WTC11 (cell line): ENCODE results near the gene CEACAM19. TPM values are rescaled to one million over a fixed set of nuclear protein-coding genes. Genes with fewer than 3 reads are reported as not detected.

ENCODE experiments used
- ATAC-seq: fragments of 200-7000 bp; cut with Tn5 transposase; 2 replicates; pipeline ENCODE4 v1.10.0; 2021; ENCODE audit warnings: mild to moderate bottlenecking, moderate library complexity
- CTCF ChIA-PET: fragments of 300-600 bp; sonication (Branson Sonifier 250); formaldehyde crosslinking; loops from one replicate; lab custom pipeline; 2021; ENCODE audit warnings: antibody characterized with exemption; lab: Charles Lee
- POLR2A ChIA-PET: fragments of 350-600 bp; sonication (Branson Sonifier 250); formaldehyde crosslinking; loops from one replicate; lab custom pipeline; 2021; ENCODE audit warnings: antibody characterized with exemption; lab: Charles Lee
- DNase-seq: peaks from one replicate; pipeline ENCODE4 v3.0.0; 2021; ENCODE audit warnings: low spot score
- H3K27ac Mint-ChIP-seq: 2 replicates; pipeline ENCODE4 v1.8.0; 2021; ENCODE audit warnings: mixed read lengths
- H3K27me3 Mint-ChIP-seq: 2 replicates; pipeline ENCODE4 v1.8.0; 2021; ENCODE audit warnings: low read depth, mild to moderate bottlenecking, moderate library complexity, mixed read lengths
- H3K36me3 Mint-ChIP-seq: 2 replicates; pipeline ENCODE4 v1.8.0; 2021; ENCODE audit warnings: mixed read lengths
- H3K4me1 Mint-ChIP-seq: 2 replicates; pipeline ENCODE4 v1.8.0; 2022; ENCODE audit warnings: mixed read lengths
- H3K4me3 Mint-ChIP-seq: 2 replicates; pipeline ENCODE4 v1.8.0; 2021; ENCODE audit warnings: mild to moderate bottlenecking, moderate library complexity, mixed read lengths
- H3K9me3 Mint-ChIP-seq: 2 replicates; pipeline ENCODE4 v1.8.0; 2021; ENCODE audit warnings: mixed read lengths
- CBFB ChIP-seq: sonication (generic); formaldehyde crosslinking; IDR thresholded peaks from 2 replicates; pipeline ENCODE4 v1.8.1; 2022; ENCODE audit warnings: mild to moderate bottlenecking, low read depth, missing genetic modification reagents
- CREM ChIP-seq: sonication (generic); formaldehyde crosslinking; IDR thresholded peaks from 2 replicates; pipeline ENCODE4 v1.8.1; 2022; ENCODE audit warnings: mild to moderate bottlenecking, missing genetic modification reagents, moderate library complexity
- ELF4 ChIP-seq: sonication (generic); formaldehyde crosslinking; IDR thresholded peaks from 2 replicates; pipeline ENCODE4 v1.8.1; 2022; ENCODE audit warnings: low read depth, mild to moderate bottlenecking, moderate library complexity, missing genetic modification reagents
- ETV6 ChIP-seq: sonication (generic); formaldehyde crosslinking; IDR thresholded peaks from 2 replicates; pipeline ENCODE4 v1.8.1; 2022; ENCODE audit warnings: mild to moderate bottlenecking, missing genetic modification reagents
- FOXP1 ChIP-seq: sonication (generic); formaldehyde crosslinking; IDR thresholded peaks from 2 replicates; pipeline ENCODE4 v1.8.0; 2022; ENCODE audit warnings: missing genetic modification reagents, mild to moderate bottlenecking, moderate library complexity, borderline replicate concordance
- HMGA2 ChIP-seq: fragments of 250-450 bp; sonication (Bioruptor Pico); IDR thresholded peaks from 2 replicates; pipeline ENCODE4 v1.4.0; 2021; ENCODE audit warnings: mild to moderate bottlenecking, moderate library complexity
- JUN ChIP-seq: sonication (generic); formaldehyde crosslinking; IDR thresholded peaks from 2 replicates; pipeline ENCODE4 v1.8.0; 2023; ENCODE audit warnings: mild to moderate bottlenecking, missing genetic modification reagents
- MXD4 ChIP-seq: fragments of 250-450 bp; sonication (Bioruptor Pico); IDR thresholded peaks from 2 replicates; pipeline ENCODE4 v1.8.0; 2021; ENCODE audit warnings: mild to moderate bottlenecking, moderate library complexity, borderline replicate concordance
- NFE2L1 ChIP-seq: sonication (generic); formaldehyde crosslinking; IDR thresholded peaks from 2 replicates; pipeline ENCODE4 v1.8.1; 2023; ENCODE audit warnings: missing genetic modification reagents
- NR3C1 ChIP-seq: sonication (generic); formaldehyde crosslinking; conservative IDR thresholded peaks from 2 replicates; pipeline ENCODE4 v1.8.1; 2023; ENCODE audit warnings: low read depth, mild to moderate bottlenecking, missing genetic modification reagents
- ZNF121 ChIP-seq: sonication (generic); formaldehyde crosslinking; IDR thresholded peaks from 2 replicates; pipeline ENCODE4 v1.8.0; 2023; ENCODE audit warnings: missing genetic modification reagents
- ZNF138 ChIP-seq: sonication (generic); formaldehyde crosslinking; conservative IDR thresholded peaks from 2 replicates; pipeline ENCODE4 v1.8.1; 2022; ENCODE audit warnings: mild to moderate bottlenecking, moderate library complexity, missing genetic modification reagents
- ZNF263 ChIP-seq: sonication (generic); formaldehyde crosslinking; IDR thresholded peaks from 2 replicates; pipeline ENCODE4 v1.8.1; 2022; ENCODE audit warnings: low read depth, mild to moderate bottlenecking, moderate library complexity, missing genetic modification reagents
- ZNF416 ChIP-seq: fragments of 250-450 bp; sonication (Bioruptor Pico); IDR thresholded peaks from 2 replicates; pipeline ENCODE4 v1.9.0; 2021; ENCODE audit warnings: mild to moderate bottlenecking, inconsistent platforms
- total RNA-seq: library from RNA; stranded (reverse); gene quantifications from 3 replicates; pipeline ENCODE4 v1.2.3, GENCODE V29; 2021
- TF ChIP-seq, protein P1 (sequence below): sonication (generic); formaldehyde crosslinking; IDR thresholded peaks from 2 replicates; pipeline ENCODE4 v1.8.1; 2023; ENCODE audit warnings: mild to moderate bottlenecking, missing genetic modification reagents
- TF ChIP-seq, protein P2 (sequence below): sonication (generic); formaldehyde crosslinking; IDR thresholded peaks from 2 replicates; pipeline ENCODE4 v1.8.0; 2023; ENCODE audit warnings: missing genetic modification reagents, mild to moderate bottlenecking, borderline replicate concordance
- TF ChIP-seq, protein P3 (sequence below): sonication (generic); formaldehyde crosslinking; conservative IDR thresholded peaks from 2 replicates; pipeline ENCODE4 v1.8.1; 2022; ENCODE audit warnings: mild to moderate bottlenecking, missing genetic modification reagents
- TF ChIP-seq, protein P4 (sequence below): fragments of 250-450 bp; sonication (Bioruptor Pico); IDR thresholded peaks from 2 replicates; pipeline ENCODE4 v1.9.0; 2021; ENCODE audit warnings: mild to moderate bottlenecking
- TF ChIP-seq, protein P5 (sequence below): fragments of 250-450 bp; sonication (Bioruptor Pico); IDR thresholded peaks from 2 replicates; pipeline ENCODE4 v1.9.0; 2021; ENCODE audit warnings: moderate library complexity, mild to moderate bottlenecking, inconsistent platforms, borderline replicate concordance

The CEACAM19 gene
- total RNA-seq, 1 experiment from 2014 or later, result 2.9 TPM

DNA sequence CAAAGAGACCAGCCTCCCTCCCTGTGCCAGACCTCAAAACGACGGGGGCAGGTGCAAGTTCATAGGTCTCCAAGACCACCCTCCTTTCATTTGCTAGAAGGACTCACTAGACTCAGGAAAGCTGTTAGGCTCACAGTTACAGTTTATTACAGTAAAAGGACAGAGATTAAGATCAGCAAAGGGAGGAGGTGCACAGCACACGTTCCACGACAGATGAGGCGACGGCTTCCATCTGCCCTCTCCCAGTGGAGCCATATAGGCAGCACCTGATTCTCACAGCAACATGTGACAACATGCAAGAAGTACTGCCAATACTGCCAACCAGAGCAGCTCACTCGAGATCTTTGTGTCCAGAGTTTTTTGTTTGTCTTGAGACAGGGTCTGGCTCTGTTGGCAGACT lies 9.4 kb upstream of the CEACAM19 start:
- ChIA-PET POLR2A (no interaction called here), CTCF (interaction anchor here (1.0 to 6.5 kb wide), 5 partner anchors 25 to 109 kb away, joined by 3 to 44 read pairs (median 6); no protein-coding TSS in a partner anchor)
- Mint-ChIP-seq H3K4me1 (peaks cover 10% of the 10 kb centered on the region), H3K4me3 (no peak overlapping the region), H3K27ac (no peak overlapping the region), H3K27me3 (no peaks in the 10 kb centered on the region), H3K36me3 (peaks cover 26% of the 10 kb centered on the region), H3K9me3 (no peaks in the 10 kb centered on the region)
- DNase-seq (no peak), ATAC-seq (no peak)
- TF ChIP-seq, protein P1, sequence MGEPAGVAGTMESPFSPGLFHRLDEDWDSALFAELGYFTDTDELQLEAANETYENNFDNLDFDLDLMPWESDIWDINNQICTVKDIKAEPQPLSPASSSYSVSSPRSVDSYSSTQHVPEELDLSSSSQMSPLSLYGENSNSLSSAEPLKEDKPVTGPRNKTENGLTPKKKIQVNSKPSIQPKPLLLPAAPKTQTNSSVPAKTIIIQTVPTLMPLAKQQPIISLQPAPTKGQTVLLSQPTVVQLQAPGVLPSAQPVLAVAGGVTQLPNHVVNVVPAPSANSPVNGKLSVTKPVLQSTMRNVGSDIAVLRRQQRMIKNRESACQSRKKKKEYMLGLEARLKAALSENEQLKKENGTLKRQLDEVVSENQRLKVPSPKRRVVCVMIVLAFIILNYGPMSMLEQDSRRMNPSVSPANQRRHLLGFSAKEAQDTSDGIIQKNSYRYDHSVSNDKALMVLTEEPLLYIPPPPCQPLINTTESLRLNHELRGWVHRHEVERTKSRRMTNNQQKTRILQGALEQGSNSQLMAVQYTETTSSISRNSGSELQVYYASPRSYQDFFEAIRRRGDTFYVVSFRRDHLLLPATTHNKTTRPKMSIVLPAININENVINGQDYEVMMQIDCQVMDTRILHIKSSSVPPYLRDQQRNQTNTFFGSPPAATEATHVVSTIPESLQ (CRISPR knock-in tag), result no peak
- TF ChIP-seq, protein P2, sequence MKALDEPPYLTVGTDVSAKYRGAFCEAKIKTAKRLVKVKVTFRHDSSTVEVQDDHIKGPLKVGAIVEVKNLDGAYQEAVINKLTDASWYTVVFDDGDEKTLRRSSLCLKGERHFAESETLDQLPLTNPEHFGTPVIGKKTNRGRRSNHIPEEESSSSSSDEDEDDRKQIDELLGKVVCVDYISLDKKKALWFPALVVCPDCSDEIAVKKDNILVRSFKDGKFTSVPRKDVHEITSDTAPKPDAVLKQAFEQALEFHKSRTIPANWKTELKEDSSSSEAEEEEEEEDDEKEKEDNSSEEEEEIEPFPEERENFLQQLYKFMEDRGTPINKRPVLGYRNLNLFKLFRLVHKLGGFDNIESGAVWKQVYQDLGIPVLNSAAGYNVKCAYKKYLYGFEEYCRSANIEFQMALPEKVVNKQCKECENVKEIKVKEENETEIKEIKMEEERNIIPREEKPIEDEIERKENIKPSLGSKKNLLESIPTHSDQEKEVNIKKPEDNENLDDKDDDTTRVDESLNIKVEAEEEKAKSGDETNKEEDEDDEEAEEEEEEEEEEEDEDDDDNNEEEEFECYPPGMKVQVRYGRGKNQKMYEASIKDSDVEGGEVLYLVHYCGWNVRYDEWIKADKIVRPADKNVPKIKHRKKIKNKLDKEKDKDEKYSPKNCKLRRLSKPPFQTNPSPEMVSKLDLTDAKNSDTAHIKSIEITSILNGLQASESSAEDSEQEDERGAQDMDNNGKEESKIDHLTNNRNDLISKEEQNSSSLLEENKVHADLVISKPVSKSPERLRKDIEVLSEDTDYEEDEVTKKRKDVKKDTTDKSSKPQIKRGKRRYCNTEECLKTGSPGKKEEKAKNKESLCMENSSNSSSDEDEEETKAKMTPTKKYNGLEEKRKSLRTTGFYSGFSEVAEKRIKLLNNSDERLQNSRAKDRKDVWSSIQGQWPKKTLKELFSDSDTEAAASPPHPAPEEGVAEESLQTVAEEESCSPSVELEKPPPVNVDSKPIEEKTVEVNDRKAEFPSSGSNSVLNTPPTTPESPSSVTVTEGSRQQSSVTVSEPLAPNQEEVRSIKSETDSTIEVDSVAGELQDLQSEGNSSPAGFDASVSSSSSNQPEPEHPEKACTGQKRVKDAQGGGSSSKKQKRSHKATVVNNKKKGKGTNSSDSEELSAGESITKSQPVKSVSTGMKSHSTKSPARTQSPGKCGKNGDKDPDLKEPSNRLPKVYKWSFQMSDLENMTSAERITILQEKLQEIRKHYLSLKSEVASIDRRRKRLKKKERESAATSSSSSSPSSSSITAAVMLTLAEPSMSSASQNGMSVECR (CRISPR knock-in tag), result no peak
- TF ChIP-seq, protein P3, sequence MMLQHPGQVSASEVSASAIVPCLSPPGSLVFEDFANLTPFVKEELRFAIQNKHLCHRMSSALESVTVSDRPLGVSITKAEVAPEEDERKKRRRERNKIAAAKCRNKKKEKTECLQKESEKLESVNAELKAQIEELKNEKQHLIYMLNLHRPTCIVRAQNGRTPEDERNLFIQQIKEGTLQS (CRISPR knock-in tag), result no peak
- TF ChIP-seq ZNF263, result no peak
- TF ChIP-seq ZNF138 (CRISPR knock-in tag), result no peak
- TF ChIP-seq, protein P4, sequence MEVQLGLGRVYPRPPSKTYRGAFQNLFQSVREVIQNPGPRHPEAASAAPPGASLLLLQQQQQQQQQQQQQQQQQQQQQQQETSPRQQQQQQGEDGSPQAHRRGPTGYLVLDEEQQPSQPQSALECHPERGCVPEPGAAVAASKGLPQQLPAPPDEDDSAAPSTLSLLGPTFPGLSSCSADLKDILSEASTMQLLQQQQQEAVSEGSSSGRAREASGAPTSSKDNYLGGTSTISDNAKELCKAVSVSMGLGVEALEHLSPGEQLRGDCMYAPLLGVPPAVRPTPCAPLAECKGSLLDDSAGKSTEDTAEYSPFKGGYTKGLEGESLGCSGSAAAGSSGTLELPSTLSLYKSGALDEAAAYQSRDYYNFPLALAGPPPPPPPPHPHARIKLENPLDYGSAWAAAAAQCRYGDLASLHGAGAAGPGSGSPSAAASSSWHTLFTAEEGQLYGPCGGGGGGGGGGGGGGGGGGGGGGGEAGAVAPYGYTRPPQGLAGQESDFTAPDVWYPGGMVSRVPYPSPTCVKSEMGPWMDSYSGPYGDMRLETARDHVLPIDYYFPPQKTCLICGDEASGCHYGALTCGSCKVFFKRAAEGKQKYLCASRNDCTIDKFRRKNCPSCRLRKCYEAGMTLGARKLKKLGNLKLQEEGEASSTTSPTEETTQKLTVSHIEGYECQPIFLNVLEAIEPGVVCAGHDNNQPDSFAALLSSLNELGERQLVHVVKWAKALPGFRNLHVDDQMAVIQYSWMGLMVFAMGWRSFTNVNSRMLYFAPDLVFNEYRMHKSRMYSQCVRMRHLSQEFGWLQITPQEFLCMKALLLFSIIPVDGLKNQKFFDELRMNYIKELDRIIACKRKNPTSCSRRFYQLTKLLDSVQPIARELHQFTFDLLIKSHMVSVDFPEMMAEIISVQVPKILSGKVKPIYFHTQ (CRISPR knock-in tag), result no peak
- no peak for TF ChIP-seq NFE2L1
- TF ChIP-seq, protein P5, sequence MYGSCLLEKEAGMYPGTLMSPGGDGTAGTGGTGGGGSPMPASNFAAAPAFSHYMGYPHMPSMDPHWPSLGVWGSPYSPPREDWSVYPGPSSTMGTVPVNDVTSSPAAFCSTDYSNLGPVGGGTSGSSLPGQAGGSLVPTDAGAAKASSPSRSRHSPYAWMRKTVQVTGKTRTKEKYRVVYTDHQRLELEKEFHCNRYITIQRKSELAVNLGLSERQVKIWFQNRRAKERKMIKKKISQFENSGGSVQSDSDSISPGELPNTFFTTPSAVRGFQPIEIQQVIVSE (CRISPR knock-in tag), result no peak
- TF ChIP-seq CREM (CRISPR knock-in tag), result no peak
- no peak for TF ChIP-seq ZNF416 (CRISPR knock-in tag)
- no peak for TF ChIP-seq FOXP1 (CRISPR knock-in tag)

DNA sequence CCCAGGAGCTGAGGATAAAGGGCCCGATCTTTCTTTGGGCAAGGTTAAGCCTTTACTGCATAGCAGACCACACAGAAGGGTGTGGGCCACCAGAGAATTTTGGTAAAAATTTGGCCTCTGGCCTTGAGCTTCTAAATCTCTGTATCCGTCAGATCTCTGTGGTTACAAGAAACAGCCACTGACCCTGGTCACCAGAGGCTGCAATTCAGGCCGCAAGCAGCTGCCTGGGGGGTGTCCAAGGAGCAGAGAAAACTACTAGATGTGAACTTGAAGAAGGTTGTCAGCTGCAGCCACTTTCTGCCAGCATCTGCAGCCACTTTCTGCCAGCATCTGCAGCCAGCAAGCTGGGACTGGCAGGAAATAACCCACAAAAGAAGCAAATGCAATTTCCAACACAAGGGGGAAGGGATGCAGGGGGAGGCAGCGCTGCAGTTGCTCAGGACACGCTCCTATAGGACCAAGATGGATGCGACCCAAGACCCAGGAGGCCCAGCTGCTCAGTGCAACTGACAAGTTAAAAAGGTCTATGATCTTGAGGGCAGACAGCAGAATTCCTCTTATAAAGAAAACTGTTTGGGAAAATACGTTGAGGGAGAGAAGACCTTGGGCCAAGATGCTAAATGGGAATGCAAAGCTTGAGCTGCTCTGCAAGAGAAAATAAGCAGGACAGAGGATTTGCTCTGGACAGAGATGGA lies 8.4 kb upstream of the CEACAM19 start:
- Mint-ChIP-seq H3K4me3 (no peak overlapping the region), H3K4me1 (peaks cover 13% of the 10 kb centered on the region), H3K9me3 (no peaks in the 10 kb centered on the region), H3K27ac (no peak overlapping the region), H3K36me3 (peaks cover 22% of the 10 kb centered on the region), H3K27me3 (no peaks in the 10 kb centered on the region)
- ChIA-PET POLR2A (interaction anchor here (0.5 to 0.6 kb wide), 2 partner anchors 102 to 109 kb away, joined by 3 to 4 read pairs; no protein-coding TSS in a partner anchor), CTCF (interaction anchor here (0.6 to 6.5 kb wide), 13 partner anchors 8 to 121 kb away, joined by 3 to 44 read pairs (median 3); no protein-coding TSS in a partner anchor)
- DNase-seq (no peak), ATAC-seq (no peak)
- no peak for TF ChIP-seq ELF4 (CRISPR knock-in tag)
- TF ChIP-seq MXD4 (CRISPR knock-in tag), result no peak
- TF ChIP-seq ETV6 (CRISPR knock-in tag), result no peak
- no peak for TF ChIP-seq ZNF121 (CRISPR knock-in tag)
- TF ChIP-seq NR3C1 (CRISPR knock-in tag), result no peak
- TF ChIP-seq, protein P3 (CRISPR knock-in tag), result no peak
- no peak for TF ChIP-seq JUN (CRISPR knock-in tag)
- no peak for TF ChIP-seq HMGA2 (CRISPR knock-in tag)
- no peak for TF ChIP-seq CBFB (CRISPR knock-in tag)
- TF ChIP-seq, protein P2 (CRISPR knock-in tag), result no peak
